NB4 (cell line): ENCODE results near the gene LTBP2.

ENCODE experiments used
- MYC ChIP-seq: IDR thresholded peaks from 2 replicates; pipeline ENCODE4 v1.6.1; 2011; ENCODE audit warnings: low read depth, low read length
- POLR2A ChIP-seq: IDR thresholded peaks from 2 replicates; pipeline ENCODE4 v1.6.1; 2011; ENCODE audit warnings: mild to moderate bottlenecking; ENCODE audit not compliant: insufficient read length; ENCODE audit errors: extremely low read depth
- TF ChIP-seq, protein P1 (sequence below): IDR thresholded peaks from one replicate; pipeline ENCODE4 v1.5.1; 2012; ENCODE audit warnings: low read depth, low read length
- TF ChIP-seq, protein P2 (sequence below): IDR thresholded peaks from 2 replicates; pipeline ENCODE4 v1.6.1; 2011; ENCODE audit warnings: low read depth, low read length

DNA sequence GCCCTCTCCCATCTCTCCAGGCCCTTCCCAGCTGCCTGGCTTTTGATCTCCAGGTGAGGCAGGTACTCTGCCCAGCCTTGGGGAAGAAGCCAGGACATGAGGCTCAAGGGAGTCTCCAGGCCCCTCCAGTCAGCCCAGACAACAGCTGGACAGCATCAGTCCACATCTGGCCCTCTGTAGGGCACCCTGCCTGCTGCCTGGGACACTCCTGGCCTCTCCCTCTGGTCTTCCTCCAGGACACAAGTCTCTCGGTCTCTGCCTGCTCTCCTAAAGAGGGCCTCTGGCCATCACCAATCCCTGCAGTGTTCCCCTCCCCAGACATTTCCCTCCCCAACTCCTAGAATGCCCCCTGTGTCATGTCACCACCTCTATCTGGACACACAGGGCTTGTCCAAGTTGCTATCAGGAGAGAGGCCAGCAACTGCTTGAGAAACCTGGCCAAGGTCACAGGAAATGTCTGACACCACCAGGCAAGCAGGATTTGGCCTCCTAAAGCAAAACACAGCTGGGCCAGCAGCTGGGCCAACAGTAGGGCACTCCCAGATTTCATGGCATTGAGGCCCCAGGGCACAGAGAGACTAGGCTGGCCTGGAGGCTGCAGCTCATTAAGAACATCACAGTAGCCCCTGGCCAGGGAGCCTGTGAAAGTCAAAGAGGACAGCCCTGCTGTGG, 29.0 kb downstream of the LTBP2 start:
- TF ChIP-seq, protein P1, sequence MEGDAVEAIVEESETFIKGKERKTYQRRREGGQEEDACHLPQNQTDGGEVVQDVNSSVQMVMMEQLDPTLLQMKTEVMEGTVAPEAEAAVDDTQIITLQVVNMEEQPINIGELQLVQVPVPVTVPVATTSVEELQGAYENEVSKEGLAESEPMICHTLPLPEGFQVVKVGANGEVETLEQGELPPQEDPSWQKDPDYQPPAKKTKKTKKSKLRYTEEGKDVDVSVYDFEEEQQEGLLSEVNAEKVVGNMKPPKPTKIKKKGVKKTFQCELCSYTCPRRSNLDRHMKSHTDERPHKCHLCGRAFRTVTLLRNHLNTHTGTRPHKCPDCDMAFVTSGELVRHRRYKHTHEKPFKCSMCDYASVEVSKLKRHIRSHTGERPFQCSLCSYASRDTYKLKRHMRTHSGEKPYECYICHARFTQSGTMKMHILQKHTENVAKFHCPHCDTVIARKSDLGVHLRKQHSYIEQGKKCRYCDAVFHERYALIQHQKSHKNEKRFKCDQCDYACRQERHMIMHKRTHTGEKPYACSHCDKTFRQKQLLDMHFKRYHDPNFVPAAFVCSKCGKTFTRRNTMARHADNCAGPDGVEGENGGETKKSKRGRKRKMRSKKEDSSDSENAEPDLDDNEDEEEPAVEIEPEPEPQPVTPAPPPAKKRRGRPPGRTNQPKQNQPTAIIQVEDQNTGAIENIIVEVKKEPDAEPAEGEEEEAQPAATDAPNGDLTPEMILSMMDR: no peak
- TF ChIP-seq MYC (no peak), POLR2A (no peak)
- TF ChIP-seq, protein P2, sequence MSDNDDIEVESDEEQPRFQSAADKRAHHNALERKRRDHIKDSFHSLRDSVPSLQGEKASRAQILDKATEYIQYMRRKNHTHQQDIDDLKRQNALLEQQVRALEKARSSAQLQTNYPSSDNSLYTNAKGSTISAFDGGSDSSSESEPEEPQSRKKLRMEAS: no peak
